GM19240 (cell line): ENCODE results near the gene SETD6.
"Not testable (repeated sequence)": the region's sequence is repeated elsewhere in the genome, so short reads cannot be mapped to it uniquely, and the experiment has no call there.

ENCODE experiments used
- DNase-seq: peaks from one replicate; pipeline ENCODE4 v3.0.0; 2011; ENCODE audit warnings: low spot score; ENCODE audit not compliant: insufficient read length

The SETD6 gene

DNA sequence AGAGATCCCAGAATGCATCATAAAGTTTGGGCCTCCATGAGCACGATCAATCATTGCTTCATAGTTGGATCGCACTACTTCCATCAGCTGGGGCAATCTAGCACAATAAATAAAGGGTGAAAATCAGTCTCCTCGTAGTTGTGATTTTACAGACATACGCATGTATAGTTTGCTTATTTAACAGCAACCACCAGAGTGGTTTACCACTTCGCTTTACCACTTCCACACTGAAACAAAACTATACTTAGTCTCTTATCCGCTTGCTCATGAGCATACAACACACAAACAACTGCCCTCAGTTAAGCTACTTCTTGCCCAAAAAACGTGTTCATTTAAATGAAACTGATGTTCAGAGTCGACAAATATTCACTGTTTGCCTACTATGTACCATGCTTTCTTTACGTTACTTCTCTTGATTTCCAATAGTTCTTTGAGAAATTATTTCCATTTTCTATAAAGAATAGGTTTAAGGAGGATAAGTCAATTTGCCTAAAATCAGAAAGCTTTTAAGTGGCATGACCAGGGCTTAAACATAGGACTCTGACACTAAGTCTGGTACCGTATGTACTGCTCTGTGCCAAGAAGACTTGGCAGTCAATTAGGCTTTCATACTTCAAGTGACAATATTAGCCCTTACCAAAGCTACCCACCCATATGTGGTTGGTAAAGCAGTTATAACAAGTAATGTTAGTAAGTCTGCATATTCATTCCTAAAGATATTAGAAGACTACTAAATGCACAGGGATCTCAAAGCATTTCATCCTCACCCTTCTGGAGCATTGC lies 22.0 kb downstream of the SETD6 start:
- no peak for DNase-seq

DNA sequence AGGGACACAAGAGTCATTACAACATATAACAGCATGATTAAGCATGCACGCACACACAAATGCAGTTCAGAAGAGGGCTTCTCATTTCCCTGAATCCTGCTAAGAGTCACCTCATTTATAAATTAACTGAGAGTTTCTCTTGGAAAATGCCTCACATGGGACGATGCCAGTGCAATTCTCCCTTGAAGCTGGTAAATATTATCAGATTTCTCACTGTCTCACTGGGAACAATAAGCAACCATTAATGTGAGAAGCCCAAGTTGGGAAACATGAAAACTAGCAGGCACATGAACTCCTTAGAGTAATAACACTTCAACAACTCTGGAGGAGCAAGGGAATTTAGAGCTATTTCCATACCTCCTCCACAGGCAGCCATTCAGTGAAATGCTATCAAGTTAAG lies 26.4 kb downstream of the SETD6 start:
- DNase-seq, result no peak

DNA sequence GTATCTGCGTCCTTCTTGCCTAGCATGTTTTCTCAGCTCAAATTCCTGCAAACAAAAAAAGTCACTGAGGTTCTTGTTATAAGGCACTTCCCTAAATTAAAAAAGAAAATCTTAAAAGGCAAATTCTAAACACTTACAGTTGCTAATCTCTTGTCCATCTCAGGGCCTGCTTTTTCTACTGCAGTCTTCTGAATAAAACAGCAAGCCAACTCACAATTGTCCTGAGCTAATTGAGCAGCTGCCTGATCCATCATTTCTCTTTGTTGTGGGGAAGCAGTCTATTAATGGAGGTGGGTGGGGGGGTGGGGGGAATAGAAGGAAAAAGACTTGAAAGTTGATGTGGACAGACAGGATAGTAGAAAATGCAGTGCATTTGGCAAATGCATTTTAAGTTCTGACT lies 27.0 kb downstream of the SETD6 start:
- DNase-seq, result no peak

DNA sequence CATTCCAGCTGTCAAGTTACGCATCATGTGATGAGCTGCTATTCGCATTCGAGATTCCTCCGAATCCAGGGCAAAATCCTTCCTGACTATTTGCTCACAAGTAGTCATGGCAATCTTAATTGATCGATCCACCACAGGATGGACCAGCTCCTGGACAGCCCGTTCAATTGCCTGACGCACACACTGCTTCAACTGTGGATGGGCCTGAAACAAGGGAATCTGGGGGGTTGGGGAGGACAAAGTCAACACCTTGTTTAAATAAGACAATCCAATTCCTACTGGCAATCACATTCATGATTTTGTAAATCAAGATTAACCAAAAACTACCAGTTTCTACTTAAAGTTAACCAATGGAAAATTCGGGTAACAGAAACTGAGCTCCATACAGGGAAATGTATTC lies 28.4 kb downstream of the SETD6 start:
- no peak for DNase-seq

DNA sequence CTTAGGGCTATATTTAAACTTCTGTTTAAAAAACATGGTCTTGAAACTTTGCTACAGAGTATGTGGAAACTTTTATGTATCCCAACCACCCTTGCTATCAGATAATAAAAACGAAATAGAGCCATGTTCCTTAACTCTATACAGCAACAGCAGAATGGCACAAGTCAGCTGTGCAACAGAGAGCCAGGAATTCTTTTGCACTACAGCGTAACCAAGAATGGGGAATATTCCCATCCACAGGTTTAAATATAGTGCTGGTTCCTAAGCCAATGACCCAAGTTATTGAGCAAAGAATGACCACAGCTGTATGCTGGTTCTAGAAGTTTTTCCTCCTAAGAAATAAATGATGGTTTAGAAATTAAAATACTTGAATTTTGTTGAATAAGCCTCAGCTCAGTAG lies 33.1 kb downstream of the SETD6 start:
- no peak for DNase-seq

DNA sequence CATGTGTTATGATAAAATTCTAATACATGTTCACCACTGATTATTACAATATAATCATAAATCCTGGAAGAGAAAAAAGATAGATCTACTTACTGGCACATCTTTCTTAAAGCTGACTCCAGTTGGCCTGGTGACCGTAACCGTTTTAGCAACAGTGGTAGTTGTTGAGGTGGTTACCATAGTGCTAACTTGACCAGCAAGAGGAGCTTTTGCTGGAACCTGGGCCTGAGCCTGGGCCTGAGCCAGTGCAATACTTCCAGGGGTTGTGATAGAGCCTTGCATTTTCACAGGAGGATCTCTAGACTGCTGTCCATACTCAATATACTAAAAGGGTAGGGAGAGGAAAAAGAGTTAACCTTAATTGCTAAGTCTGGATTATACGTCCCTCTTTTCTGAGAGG lies 36.2 kb downstream of the SETD6 start:
- no peak for DNase-seq

DNA sequence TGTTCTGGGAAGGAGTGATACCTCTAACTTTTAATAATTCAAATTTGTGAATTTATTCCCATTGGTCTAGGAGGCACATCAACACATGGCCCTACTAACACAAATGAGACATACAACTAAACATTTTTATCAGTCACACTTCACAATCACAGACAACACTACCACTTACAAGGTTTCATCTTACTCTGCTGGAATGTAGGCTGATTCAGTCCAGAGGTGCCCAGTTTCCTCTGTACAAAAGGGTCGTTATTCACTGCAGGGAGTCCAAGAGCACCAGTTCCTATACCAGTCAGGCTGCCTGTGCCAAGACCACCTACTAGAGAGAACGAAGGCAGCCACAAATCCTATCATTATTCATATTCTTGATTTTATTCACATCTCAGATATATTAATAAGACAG lies 41.4 kb downstream of the SETD6 start:
- DNase-seq, result no peak

DNA sequence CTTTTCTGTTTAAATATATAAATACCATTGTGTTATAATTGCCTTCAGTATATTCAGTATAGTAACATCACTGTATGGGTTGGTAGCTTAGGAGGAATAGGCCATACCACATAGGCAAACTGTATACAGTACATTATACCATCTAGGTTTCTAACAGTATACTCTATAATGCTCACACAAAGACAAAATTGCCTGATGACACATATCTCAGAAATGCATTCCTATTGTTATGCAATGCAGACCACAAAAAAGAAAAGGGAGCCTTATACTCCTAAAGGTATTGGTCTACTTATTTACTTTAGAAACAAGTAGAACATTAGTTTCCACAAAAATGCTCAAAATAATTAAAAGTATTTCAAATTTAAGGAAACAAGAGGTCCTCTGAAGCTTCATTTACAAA lies 47.9 kb downstream of the SETD6 start:
- no peak for DNase-seq

DNA sequence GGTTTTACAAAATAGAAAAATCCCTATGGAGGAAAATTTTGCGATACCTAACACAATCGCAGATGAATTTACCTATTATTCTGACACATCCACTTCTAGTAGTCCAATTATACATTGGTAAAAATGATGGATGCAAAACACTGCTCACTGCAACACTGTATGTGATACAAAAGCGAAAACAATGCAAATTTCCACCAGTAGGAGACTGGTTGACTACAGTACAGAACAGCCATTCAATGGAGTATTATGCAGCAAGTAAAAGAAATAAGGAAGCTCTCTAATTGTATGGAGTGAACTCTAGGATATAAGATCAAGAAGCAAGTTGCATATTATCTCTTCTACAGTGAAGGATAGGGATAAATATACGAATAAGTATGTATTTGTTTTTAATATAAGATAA lies 48.5 kb downstream of the SETD6 start:
- no peak for DNase-seq

DNA sequence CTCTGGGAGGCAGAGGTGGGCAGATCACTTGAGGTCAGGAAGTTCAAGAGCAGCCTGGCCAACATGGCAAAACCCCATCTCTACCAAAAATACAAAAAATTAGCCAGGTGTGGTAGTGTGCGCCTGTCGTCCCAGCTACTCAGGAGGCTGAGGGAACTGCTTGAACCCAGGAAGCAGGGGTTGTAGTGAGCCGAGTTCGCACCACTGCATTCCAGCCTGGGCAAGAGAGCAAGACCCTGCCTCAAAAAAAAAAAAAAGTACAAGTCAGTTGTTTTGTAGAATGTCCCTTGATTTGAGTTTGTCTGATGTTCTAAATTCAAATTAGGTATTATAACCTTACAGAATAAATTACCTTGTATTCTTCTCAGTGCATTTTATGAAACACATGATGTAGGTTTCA lies 50.4 kb downstream of the SETD6 start:
- DNase-seq, result not testable (repeated sequence)
